Left hindlimb (tissue), 1 donor: ENCODE data around the gene ENTPD6.

Experiments used
- DNase-seq: peaks from one replicate; pipeline ENCODE4 v3.0.0-alpha.2; 2018

ENTPD6 gene

GRCh38 chr20:25211273-25211672 lies 15.8 kb downstream of the ENTPD6 start:
- DNase-seq: no peak

- no peak for DNase-seq
Measured at GRCh38 chr20:25212242-25212641, 16.7 kb downstream of the ENTPD6 start.

GRCh38 chr20:25213566-25214425 lies 18.3 kb downstream of the ENTPD6 start:
- no peak for DNase-seq

GRCh38 chr20:25214426-25214790 lies 18.9 kb downstream of the ENTPD6 start:
- no peak for DNase-seq

- DNase-seq: no peak
Measured at GRCh38 chr20:25214819-25215218, 19.3 kb downstream of the ENTPD6 start.

GRCh38 chr20:25215521-25215920 lies 20.0 kb downstream of the ENTPD6 start:
- DNase-seq: no peak

- DNase-seq: no peak
Measured at GRCh38 chr20:25216199-25216945, 20.9 kb downstream of the ENTPD6 start.

GRCh38 chr20:25217161-25218108 lies 21.9 kb downstream of the ENTPD6 start:
- DNase-seq: no peak

- DNase-seq: no peak
Measured at GRCh38 chr20:25218109-25218486, 22.6 kb downstream of the ENTPD6 start.

GRCh38 chr20:25218492-25218891 lies 23.0 kb downstream of the ENTPD6 start:
- no peak for DNase-seq

GRCh38 chr20:25219365-25219764 lies 23.9 kb downstream of the ENTPD6 start:
- DNase-seq: no peak

GRCh38 chr20:25220021-25220730 lies 24.7 kb downstream of the ENTPD6 start:
- DNase-seq: no peak

GRCh38 chr20:25220810-25221591 lies 25.5 kb downstream of the ENTPD6 start:
- no peak for DNase-seq

- DNase-seq: no peak
Measured at GRCh38 chr20:25221592-25222460, 26.3 kb downstream of the ENTPD6 start.

- DNase-seq: no peak
Measured at GRCh38 chr20:25222461-25223178, 27.1 kb downstream of the ENTPD6 start.

GRCh38 chr20:25223179-25223661 lies 27.7 kb downstream of the ENTPD6 start:
- DNase-seq: no peak

GRCh38 chr20:25223765-25224720 lies 28.5 kb downstream of the ENTPD6 start:
- DNase-seq: no peak

GRCh38 chr20:25224941-25225340 lies 29.4 kb downstream of the ENTPD6 start:
- DNase-seq: no peak
